K562 (cell line): ENCODE results near the gene ATF7IP. TPM values are rescaled to one million over a fixed set of nuclear protein-coding genes. Genes with fewer than 3 reads are reported as not detected.

ENCODE experiments used
- ATAC-seq: fragments of 200-7000 bp; cut with Tn5 transposase; 3 replicates; pipeline ENCODE4 v1.9.1; 2020; ENCODE audit warnings: moderate library complexity
- BruUV-seq: library from RNA; stranded (reverse); fragments of 400-500 nt; replicated peaks from 2 replicates; lab custom pipeline; 2021; lab: Mats Ljungman, UMichigan
- CTCF ChIA-PET: fragments of 300-600 bp; formaldehyde crosslinking; extraction: SDS; loops from one replicate; lab custom pipeline; 2021; ENCODE audit warnings: low intra/inter-chr PET ratio; lab: Yijun Ruan, JAX
- POLR2A ChIA-PET: fragments of 300-600, 350-650 bp; sonication (Branson Sonifier 250); formaldehyde crosslinking; extraction: SDS; loops from one replicate; lab custom pipeline; 2021; ENCODE audit warnings: antibody characterized with exemption, inconsistent platforms; lab: Yijun Ruan, JAX
- DNase-seq, 4 experiments: peaks; one replicate each; pipeline versions ENCODE4 v3.0.0 to v3.0.0-alpha.2; 2011 to 2018; ENCODE audit warnings: low spot score in 3 of 4, mixed read lengths in 3 of 4; ENCODE audit errors: extremely low read depth in 1 of 4
- FAIRE-seq: peaks from 2 replicates; lab custom pipeline; 2011; peaks lifted over from hg19 to GRCh38; lab: Jason Lieb, UNC
- H2AFZ ChIP-seq: 2 replicates; pipeline ENCODE4 v1.6.0; 2011; ENCODE audit warnings: low read depth, low read length, control low read depth, inconsistent platforms
- H3K27ac ChIP-seq: fragments of 200-600 bp; 3 replicates; pipeline ENCODE4 v1.8.0; 2011; ENCODE audit warnings: low read depth, mild to moderate bottlenecking, control low read depth, inconsistent platforms, low read length, moderate library complexity, mixed read lengths; ENCODE audit errors: extremely low read depth
- H3K27me3 ChIP-seq, 2 experiments: fragments of 300-600 bp in 1 of 2; 2 replicates in 1 of 2; 3 replicates in 1 of 2; pipeline versions ENCODE4 v1.6.0 to v1.8.0; 2011; ENCODE audit warnings: inconsistent platforms in 2 of 2, low read length in 2 of 2, mild to moderate bottlenecking in 1 of 2, mixed read lengths in 1 of 2, moderate library complexity in 1 of 2; ENCODE audit not compliant: control insufficient read depth in 2 of 2, insufficient read depth in 2 of 2
- H3K36me3 ChIP-seq: fragments of 300-600 bp; 3 replicates; pipeline ENCODE4 v1.8.0; 2011; ENCODE audit warnings: mild to moderate bottlenecking, low read length, inconsistent platforms; ENCODE audit not compliant: control insufficient read depth, insufficient read depth
- H3K4me1 ChIP-seq, 2 experiments: fragments of 200-600 bp in 1 of 2; replicated peaks in 1 of 2; 2 replicates in 1 of 2; 3 replicates in 1 of 2; pipeline versions ENCODE4 v1.5.1 to v1.8.0; 2011; ENCODE audit warnings: inconsistent platforms in 2 of 2, low read length in 2 of 2, mild to moderate bottlenecking in 1 of 2, mixed read lengths in 1 of 2, moderate library complexity in 1 of 2; ENCODE audit not compliant: control insufficient read depth in 2 of 2, insufficient read depth in 2 of 2
- H3K4me2 ChIP-seq: 2 replicates; pipeline ENCODE4 v1.6.1; 2011; ENCODE audit warnings: low read length, control low read depth, inconsistent platforms, mixed read lengths; ENCODE audit not compliant: insufficient read depth
- H3K4me3 ChIP-seq: fragments of 200-600 bp; sonication (generic), shearing (Covaris generic); 2 replicates; pipeline ENCODE4 v1.5.1; 2016; ENCODE audit warnings: control low read depth, inconsistent platforms
- H3K79me2 ChIP-seq: fragments of 200-600 bp; 3 replicates; pipeline ENCODE4 v1.8.0; 2011; ENCODE audit warnings: low read length, inconsistent platforms; ENCODE audit not compliant: control insufficient read depth, insufficient read depth
- H3K9ac ChIP-seq, 2 experiments: 2 replicates each; pipeline versions ENCODE4 v1.6.0 to v1.6.1; 2011; ENCODE audit warnings: low read depth in 2 of 2, low read length in 2 of 2, control low read depth in 1 of 2, inconsistent platforms in 1 of 2, mild to moderate bottlenecking in 1 of 2, mixed read lengths in 1 of 2; ENCODE audit not compliant: insufficient read depth in 1 of 2
- H3K9me1 ChIP-seq: one replicate; pipeline ENCODE4 v1.6.0; 2011; ENCODE audit warnings: inconsistent platforms, mild to moderate bottlenecking, low read length, moderate library complexity; ENCODE audit not compliant: control insufficient read depth, insufficient read depth
- H3K9me3 ChIP-seq: replicated peaks from 2 replicates; pipeline ENCODE4 v1.5.1; 2011; ENCODE audit warnings: low read depth, low read length, inconsistent platforms; ENCODE audit not compliant: control insufficient read depth, insufficient read depth
- H4K20me1 ChIP-seq: replicated peaks from 2 replicates; pipeline ENCODE4 v1.6.1; 2011; ENCODE audit warnings: low read length, inconsistent platforms, mixed read lengths; ENCODE audit not compliant: control insufficient read depth, insufficient read depth
- CEBPB ChIP-seq: fragments of 450-650 bp; IDR thresholded peaks from 2 replicates; pipeline ENCODE4 v1.6.1; 2016; ENCODE audit warnings: missing genetic modification characterization, missing compliant biosample characterization
- DEAF1 ChIP-seq: fragments of 450-650 bp; formaldehyde crosslinking; IDR thresholded peaks from 2 replicates; pipeline ENCODE4 v1.4.0; 2020; ENCODE audit warnings: mild to moderate bottlenecking, moderate library complexity
- ELK3 ChIP-seq: fragments of 450-650 bp; formaldehyde crosslinking; IDR thresholded peaks from 2 replicates; pipeline ENCODE4 v1.4.0; 2020; ENCODE audit warnings: mild to moderate bottlenecking
- KDM5B ChIP-seq: fragments of 200-600 bp; sonication (generic); IDR thresholded peaks from 2 replicates; pipeline ENCODE4 v1.6.1; 2012; ENCODE audit warnings: low read depth, mild to moderate bottlenecking, moderate library complexity, low read length, control low read depth, inconsistent platforms; ENCODE audit not compliant: insufficient replicate concordance
- MEF2A ChIP-seq: IDR thresholded peaks from 2 replicates; pipeline ENCODE4 v1.6.1; 2011; ENCODE audit warnings: low read depth, mild to moderate bottlenecking, low read length, moderate library complexity; ENCODE audit not compliant: control insufficient read depth
- PCBP1 ChIP-seq: fragments of 200-400 bp; formaldehyde crosslinking; IDR thresholded peaks from 2 replicates; pipeline ENCODE4 v1.6.1; 2018; ENCODE audit warnings: mild to moderate bottlenecking, low read depth, low read length; ENCODE audit not compliant: poor library complexity, severe bottlenecking
- TEAD2 ChIP-seq: fragments of 450-650 bp; IDR thresholded peaks from 2 replicates; pipeline ENCODE4 v1.6.1; 2016; ENCODE audit warnings: missing genetic modification characterization, control low read depth, missing compliant biosample characterization
- ZBTB2 ChIP-seq: fragments of 450-650 bp; IDR thresholded peaks from 2 replicates; pipeline ENCODE4 v1.6.1; 2016; ENCODE audit warnings: antibody characterized with exemption
- ZKSCAN1 ChIP-seq: fragments of 150-350 bp; IDR thresholded peaks from 2 replicates; pipeline ENCODE4 v1.6.1; 2016; ENCODE audit warnings: low read depth, low read length
- ZNF165 ChIP-seq: fragments of 250-450 bp; sonication (Bioruptor Pico); IDR thresholded peaks from 2 replicates; pipeline ENCODE4 v1.4.0; 2020; ENCODE audit warnings: borderline replicate concordance
- ZNF449 ChIP-seq: fragments of 250-450 bp; sonication (Bioruptor Pico); IDR thresholded peaks from 2 replicates; pipeline ENCODE4 v1.8.0; 2022; ENCODE audit warnings: moderate library complexity, mild to moderate bottlenecking, inconsistent platforms
- ZNF644 ChIP-seq: fragments of 200-800 bp; sonication (Bioruptor generic); IDR thresholded peaks from 2 replicates; pipeline ENCODE4 v1.6.1; 2016; ENCODE audit warnings: low read depth, missing genetic modification characterization, missing compliant biosample characterization
- WGBS: fragments of 100-300 bp; shearing (Covaris generic); methylation state at CpG from one replicate; pipeline ENCODE4 v1.1.6; 2016; ENCODE audit warnings: low coverage, mixed read lengths; ENCODE audit not compliant: insufficient coverage; ENCODE audit errors: missing lambda C conversion rate; 5-methylcytosine and 5-hydroxymethylcytosine counted together
- in situ Hi-C: fragments of 300-500 bp; cut with MboI; formaldehyde crosslinking; loops from 4 replicates; pipeline ENCODE4 v1.15.0; 2018; ENCODE audit warnings: inconsistent platforms, mixed read lengths
- intact Hi-C: fragments of 100-400 bp; cut with micrococcal nuclease; formaldehyde crosslinking; loops from 2 replicates; pipeline ENCODE4 v1.14.2; 2022
- polyA plus RNA-seq, 8 experiments: library from polyadenylated mRNA; depleted of rRNA in 4 of 8; stranded (reverse) in 5 of 8; unstranded in 3 of 8; fragments of >200 nt; fragmentation: Nextera tagmentation in 2 of 8; fragmentation: Illumina TruSeq in 1 of 8; extraction: Ambion mirVana in 2 of 8; extraction: Trizol in 1 of 8; gene quantifications; 2 replicates each; pipeline versions ENCODE4 v1.2.1 to v1.2.3, GENCODE V29; 2011 to 2014; ENCODE audit warnings: inconsistent platforms in 1 of 8, missing spikeins in 1 of 8
- total RNA-seq, 7 experiments: library from RNA; depleted of rRNA in 6 of 7; stranded (reverse); fragments of >200 nt in 6 of 7; fragmentation: Illumina TruSeq in 2 of 7; extraction: Trizol in 2 of 7; gene quantifications; 2 replicates each; pipeline versions ENCODE4 v1.2.1 to v1.2.3, GENCODE V29; 2011 to 2021; ENCODE audit warnings: low replicate concordance in 1 of 7
- TF ChIP-seq, protein P1 (sequence below): fragments of 250-450 bp; sonication (Bioruptor Pico); IDR thresholded peaks from 2 replicates; pipeline ENCODE4 v1.5.0; 2021

ATF7IP gene
- total and polyA plus RNA-seq, 9 of the 15 experiments (the other 6 are each of a cell fraction or from before 2014, with no cell fraction given) = 2.8 to 27.1 (median 11.0) TPM

DNA sequence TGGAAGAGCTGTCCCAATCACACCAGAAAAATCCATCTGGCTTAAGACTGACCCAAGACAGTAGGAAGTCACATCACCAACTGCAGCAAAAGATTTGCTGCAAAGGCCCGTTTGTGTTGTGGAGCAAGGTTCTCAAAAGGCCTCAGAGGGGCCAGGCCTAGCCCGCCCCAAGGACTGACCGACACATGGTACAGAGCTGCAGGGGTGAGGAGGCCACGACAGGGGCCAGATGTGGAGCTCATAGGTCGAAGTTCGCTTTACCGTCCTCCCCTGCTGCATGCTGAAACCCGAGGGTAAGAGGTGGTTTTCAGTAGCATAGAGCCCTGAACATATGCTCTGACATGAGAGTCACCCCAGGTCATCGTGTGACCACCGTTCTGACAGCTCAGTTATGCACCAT, 166.7 kb downstream of the ATF7IP start (continued):
- TF ChIP-seq TEAD2 = no peak
- TF ChIP-seq, all 486 proteins: peak for 0

- no peaks in the 10 kb centered on the region for H4K20me1 ChIP-seq
- H3K27ac ChIP-seq = no peak overlapping the region
- in situ Hi-C loops (no loop called here), intact Hi-C loops (no loop called here)
- CTCF ChIA-PET = no interaction called here
- H3K4me3 ChIP-seq = no peak overlapping the region
- H3K4me2 ChIP-seq = no peak overlapping the region
- no peaks in the 10 kb centered on the region for H3K4me1 ChIP-seq
- no peaks in the 10 kb centered on the region for H3K9me3 ChIP-seq
- H3K36me3 ChIP-seq = peaks cover 8% of the 10 kb centered on the region; the same call in 1 of the 3 replicates
- no TSS peak for BruUV-seq
- H3K79me2 ChIP-seq = no peaks in the 10 kb centered on the region
- no peak for FAIRE-seq
- POLR2A ChIA-PET = no interaction called here
- no peak for DNase-seq
- no peaks in the 10 kb centered on the region for H3K27me3 ChIP-seq
- H3K9ac ChIP-seq = no peak overlapping the region
- no peak for ATAC-seq
- no peaks in the 10 kb centered on the region for H3K9me1 ChIP-seq
- H2AFZ ChIP-seq = no peak overlapping the region
- TF ChIP-seq MEF2A (no peak), ZNF449 (CRISPR knock-in tag) (no peak), DEAF1 (CRISPR knock-in tag) (no peak), ZBTB2 (no peak), ZKSCAN1 (no peak), ELK3 (no peak), PCBP1 (no peak), ZNF644 (tag) (no peak), KDM5B (no peak), CEBPB (no peak), ZNF165 (CRISPR knock-in tag) (no peak)
- TF ChIP-seq, protein P1, sequence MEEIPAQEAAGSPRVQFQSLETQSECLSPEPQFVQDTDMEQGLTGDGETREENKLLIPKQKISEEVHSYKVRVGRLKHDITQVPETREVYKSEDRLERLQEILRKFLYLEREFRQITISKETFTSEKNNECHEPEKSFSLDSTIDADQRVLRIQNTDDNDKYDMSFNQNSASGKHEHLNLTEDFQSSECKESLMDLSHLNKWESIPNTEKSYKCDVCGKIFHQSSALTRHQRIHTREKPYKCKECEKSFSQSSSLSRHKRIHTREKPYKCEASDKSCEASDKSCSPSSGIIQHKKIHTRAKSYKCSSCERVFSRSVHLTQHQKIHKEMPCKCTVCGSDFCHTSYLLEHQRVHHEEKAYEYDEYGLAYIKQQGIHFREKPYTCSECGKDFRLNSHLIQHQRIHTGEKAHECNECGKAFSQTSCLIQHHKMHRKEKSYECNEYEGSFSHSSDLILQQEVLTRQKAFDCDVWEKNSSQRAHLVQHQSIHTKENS (CRISPR knock-in tag) = no peak
- WGBS = 48% methylated on average over 5 of the region's 5 CpGs
Observed at GRCh38 chr12:14537088-14537487, 171.6 kb downstream of the ATF7IP start.
